ENCODE results near the gene SLFNL1. TPM values are rescaled to one million over a fixed set of nuclear protein-coding genes. Genes with fewer than 3 reads are reported as not detected.

SLFNL1 gene
- total and polyA plus RNA-seq, 9 donors: 0.05 to 1.2 (median 0.62) TPM

DNA sequence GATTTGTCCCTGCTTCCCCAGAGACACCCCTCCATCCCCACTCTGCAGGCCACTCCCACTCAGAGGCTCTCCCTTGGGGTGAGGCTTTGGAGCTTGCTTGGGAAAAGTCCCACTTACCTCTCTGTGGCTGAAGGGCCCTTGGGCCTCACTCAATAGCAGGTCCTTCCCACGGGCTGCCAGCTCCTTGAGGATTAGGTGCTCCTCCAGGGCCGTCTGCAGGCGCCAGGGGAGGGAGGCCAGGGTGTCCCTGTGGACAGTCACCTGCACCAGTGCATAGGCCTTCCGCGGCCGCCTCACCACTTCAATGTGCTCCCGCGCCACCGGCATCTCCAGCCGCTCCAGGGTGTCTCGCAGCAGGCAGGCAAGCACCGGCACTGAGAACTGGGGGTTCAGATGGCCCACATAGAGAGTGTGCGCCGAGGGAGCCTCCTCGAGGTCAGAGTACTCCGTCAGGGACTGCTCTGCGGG is 1.4 kb downstream of the SLFNL1 start:
- WGBS, 3 donors: 93 to 95% (median 93%) methylated on average over 15 to 17 of the region's 17 CpGs
- Histone ChIP-seq H3K36me3 (no peaks in the 10 kb centered on the region), H3K9me3 (no peaks in the 10 kb centered on the region), H3K27ac (no peak overlapping the region), H3K4me1 (ENCODE audit: insufficient read depth) (peaks cover 5% of the 10 kb centered on the region), H3K27me3 (no peaks in the 10 kb centered on the region), H3K4me3 (no peak overlapping the region)
- intact Hi-C loops (cut with DNase I): no loop called here
- TF ChIP-seq EP300 (IDR thresholded peaks at IDR 0.05) (no peak), POLR2A (IDR thresholded peaks at IDR 0.05) (no peak)
- TF ChIP-seq, protein P1, sequence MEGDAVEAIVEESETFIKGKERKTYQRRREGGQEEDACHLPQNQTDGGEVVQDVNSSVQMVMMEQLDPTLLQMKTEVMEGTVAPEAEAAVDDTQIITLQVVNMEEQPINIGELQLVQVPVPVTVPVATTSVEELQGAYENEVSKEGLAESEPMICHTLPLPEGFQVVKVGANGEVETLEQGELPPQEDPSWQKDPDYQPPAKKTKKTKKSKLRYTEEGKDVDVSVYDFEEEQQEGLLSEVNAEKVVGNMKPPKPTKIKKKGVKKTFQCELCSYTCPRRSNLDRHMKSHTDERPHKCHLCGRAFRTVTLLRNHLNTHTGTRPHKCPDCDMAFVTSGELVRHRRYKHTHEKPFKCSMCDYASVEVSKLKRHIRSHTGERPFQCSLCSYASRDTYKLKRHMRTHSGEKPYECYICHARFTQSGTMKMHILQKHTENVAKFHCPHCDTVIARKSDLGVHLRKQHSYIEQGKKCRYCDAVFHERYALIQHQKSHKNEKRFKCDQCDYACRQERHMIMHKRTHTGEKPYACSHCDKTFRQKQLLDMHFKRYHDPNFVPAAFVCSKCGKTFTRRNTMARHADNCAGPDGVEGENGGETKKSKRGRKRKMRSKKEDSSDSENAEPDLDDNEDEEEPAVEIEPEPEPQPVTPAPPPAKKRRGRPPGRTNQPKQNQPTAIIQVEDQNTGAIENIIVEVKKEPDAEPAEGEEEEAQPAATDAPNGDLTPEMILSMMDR (IDR thresholded peaks at IDR 0.05): no peak
- no peak for DNase-seq

DNA sequence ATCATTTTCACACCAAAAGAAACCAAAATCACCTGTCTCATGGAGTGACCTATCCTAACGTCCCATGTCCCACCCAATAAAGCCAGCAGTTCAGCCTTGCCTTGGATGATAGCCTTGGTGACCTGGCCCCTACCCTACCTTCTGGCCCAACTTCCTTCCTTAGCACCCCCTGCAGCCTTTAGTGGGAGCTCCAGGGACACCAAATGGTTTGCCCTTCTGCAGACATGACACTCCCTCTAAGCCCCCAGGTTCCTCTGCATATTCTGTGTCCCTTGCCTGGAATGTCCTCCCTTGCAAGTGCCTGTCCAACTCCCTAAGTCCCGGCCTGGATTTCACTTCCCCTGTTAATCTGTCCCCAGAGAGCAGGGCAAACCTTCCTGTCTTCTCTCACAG is 2.2 kb downstream of the SLFNL1 start:
- Histone ChIP-seq H3K4me3 (no peak overlapping the region), H3K9me3 (no peaks in the 10 kb centered on the region), H3K27me3 (no peaks in the 10 kb centered on the region), H3K36me3 (no peaks in the 10 kb centered on the region), H3K27ac (no peak overlapping the region), H3K4me1 (ENCODE audit: insufficient read depth) (peaks cover 5% of the 10 kb centered on the region)
- 66 to 79% (median 66%) methylated on average over 2 of the region's 2 CpGs for WGBS, 3 donors
- no peak for DNase-seq
- intact Hi-C loops (cut with DNase I): no loop called here
- TF ChIP-seq, protein P1 (IDR thresholded peaks at IDR 0.05): no peak
- TF ChIP-seq EP300 (IDR thresholded peaks at IDR 0.05) (no peak), POLR2A (IDR thresholded peaks at IDR 0.05) (no peak)

DNA sequence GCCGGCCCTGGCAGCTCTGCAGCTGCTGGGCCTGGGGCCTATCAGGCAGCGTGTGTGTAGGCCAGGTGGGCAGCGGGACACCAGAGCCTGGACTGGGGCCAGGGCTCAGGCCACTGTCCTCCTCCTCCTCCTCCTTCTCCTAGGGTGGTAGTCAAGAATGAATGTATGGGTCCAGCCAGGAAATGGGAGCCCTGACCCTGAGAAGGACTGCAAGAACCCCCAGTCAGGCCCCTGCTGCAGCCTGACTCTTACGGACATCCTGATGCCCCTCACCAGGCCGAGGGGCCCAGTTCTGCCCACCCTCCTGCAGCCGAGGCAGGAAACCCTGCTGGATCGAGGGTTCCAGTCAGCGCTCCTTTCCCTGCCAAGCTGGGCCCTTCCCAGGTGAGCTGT is 3.5 kb downstream of the SLFNL1 start:
- Histone ChIP-seq H3K4me1 (ENCODE audit: insufficient read depth) (peaks cover 5% of the 10 kb centered on the region), H3K4me3 (no peak overlapping the region), H3K9me3 (no peaks in the 10 kb centered on the region), H3K27me3 (no peaks in the 10 kb centered on the region), H3K36me3 (no peaks in the 10 kb centered on the region), H3K27ac (no peak overlapping the region)
- WGBS, 3 donors: 81 to 85% (median 82%) methylated on average over 8 of the region's 8 CpGs
- DNase-seq: no peak
- TF ChIP-seq, protein P1 (IDR thresholded peaks at IDR 0.05): no peak
- no peak for TF ChIP-seq EP300 (IDR thresholded peaks at IDR 0.05)
- TF ChIP-seq POLR2A (IDR thresholded peaks at IDR 0.05): no peak
- intact Hi-C loops (cut with DNase I): no loop called here

DNA sequence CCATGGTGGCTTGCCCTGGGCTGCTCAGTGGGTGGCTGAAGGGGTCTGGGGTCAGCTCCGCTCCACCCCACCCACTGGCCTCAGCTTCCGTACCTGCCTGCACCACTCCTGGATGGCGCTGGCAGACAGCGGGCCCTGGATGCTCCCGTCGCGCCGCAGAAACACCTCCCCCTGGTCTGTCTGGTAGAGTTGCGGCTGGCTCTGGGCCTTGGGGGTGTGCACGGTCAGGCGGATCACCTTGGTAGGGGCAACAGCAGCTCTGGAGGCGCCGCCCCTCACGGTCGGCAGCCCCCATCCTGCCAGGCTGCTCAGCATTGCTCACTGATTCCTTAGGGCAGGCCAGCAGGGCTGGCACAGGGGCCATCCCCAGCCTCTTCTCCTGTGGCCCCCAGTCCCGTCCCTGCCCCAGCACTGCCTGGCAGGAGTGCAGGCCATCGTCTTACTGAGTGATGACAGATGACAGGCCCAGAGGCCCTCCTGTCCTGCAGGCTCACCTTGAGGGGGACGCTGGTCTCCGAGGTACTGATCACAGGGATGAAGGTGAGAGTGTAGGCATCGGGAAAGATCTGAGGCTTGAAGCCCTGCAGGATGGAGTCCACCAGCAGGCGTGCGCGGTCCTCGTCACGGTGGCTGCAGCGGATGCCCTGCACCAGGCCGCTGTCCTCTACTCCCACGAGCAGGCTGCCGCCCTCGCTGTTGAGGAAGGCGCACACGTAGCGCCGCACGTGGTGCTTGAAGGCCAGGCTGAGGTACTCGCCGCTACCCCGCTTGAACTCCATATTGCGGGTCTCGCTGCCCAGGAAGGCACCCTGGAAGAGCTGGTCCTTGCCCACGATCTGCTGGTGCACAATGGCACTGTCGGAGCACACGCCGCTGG is 4.1 kb downstream of the SLFNL1 start:
- no peaks in the 10 kb centered on the region for H3K9me3 ChIP-seq
- no peak overlapping the region for H3K4me3 ChIP-seq
- 94 to 96% (median 94%) methylated on average over 44 of the region's 44 CpGs for WGBS, 3 donors
- no peak for DNase-seq
- H3K36me3 ChIP-seq: no peaks in the 10 kb centered on the region
- no peaks in the 10 kb centered on the region for H3K27me3 ChIP-seq
- no peak overlapping the region for H3K27ac ChIP-seq
- intact Hi-C loops (cut with DNase I): no loop called here
- peaks cover 5% of the 10 kb centered on the region for H3K4me1 ChIP-seq (ENCODE audit: insufficient read depth)
- TF ChIP-seq EP300 (IDR thresholded peaks at IDR 0.05) (no peak), POLR2A (IDR thresholded peaks at IDR 0.05) (no peak)
- TF ChIP-seq, protein P1 (IDR thresholded peaks at IDR 0.05): no peak
